Colon (tissue), 2 donors: ENCODE results near the gene PDZD7.

Experiments used
- FAIRE-seq: peaks from 2 replicates; lab custom pipeline; 2012; peaks lifted over from hg19 to GRCh38; lab: Jason Lieb, UNC
- donor health status: control.
- donor health status: control.

The PDZD7 gene

DNA sequence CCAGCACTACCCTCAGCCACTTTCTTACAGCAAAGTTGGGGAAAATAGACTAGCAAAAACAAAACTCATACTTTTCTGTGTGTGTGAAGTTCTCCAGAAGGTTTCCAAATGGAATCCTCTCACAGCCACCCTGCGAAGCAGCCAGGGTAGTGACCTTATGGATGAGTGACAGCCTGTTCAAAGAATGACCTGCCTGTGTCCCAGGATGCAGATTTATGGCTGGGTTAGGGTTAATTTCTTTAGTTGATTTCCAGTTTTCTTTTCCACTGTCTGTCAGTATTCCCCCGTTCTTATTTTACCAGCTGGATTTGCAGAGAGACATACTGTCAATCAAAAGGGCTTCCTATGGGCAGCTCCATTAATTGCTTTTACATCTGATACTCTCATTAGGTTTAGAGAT is 64.0 kb downstream of the PDZD7 start:
- no peak for FAIRE-seq

DNA sequence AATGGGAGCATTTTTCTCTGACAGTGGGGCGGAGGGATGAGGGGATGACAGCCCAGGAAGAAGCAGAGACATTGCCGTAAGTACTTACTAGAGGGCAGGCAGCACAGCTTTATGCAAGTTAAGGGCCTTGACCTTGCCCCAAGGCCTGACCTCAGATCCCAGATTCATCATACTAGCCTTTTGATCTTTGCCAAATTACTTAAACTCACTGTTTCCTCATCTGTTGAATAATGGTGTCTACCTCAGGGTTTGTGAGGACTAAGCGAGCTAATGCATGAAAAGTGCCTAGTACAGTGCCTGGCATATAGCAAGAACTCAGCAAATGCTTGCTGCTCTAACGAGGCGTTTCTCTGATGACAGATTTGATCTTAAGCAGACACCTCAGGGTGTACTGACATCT is 65.1 kb downstream of the PDZD7 start:
- no peak for FAIRE-seq

DNA sequence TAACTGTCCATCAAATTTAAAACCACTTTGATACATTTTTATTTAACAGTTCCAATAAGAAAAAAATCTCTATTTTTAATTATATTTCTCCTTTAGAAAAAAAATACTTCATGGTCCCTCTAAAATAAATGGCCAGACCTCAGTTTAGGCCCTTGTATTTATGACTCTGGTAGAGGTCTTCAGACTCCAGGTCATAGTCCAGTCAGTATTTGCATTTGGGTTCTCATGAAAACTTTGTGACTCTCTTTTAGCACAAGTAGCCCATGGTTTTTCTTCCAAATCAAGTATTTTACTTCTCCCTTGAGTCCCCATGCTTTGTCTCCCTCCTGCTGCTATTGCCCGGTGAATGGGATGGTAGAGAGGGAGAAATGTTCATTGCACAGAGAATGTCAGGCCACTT is 67.1 kb downstream of the PDZD7 start:
- no peak for FAIRE-seq

DNA sequence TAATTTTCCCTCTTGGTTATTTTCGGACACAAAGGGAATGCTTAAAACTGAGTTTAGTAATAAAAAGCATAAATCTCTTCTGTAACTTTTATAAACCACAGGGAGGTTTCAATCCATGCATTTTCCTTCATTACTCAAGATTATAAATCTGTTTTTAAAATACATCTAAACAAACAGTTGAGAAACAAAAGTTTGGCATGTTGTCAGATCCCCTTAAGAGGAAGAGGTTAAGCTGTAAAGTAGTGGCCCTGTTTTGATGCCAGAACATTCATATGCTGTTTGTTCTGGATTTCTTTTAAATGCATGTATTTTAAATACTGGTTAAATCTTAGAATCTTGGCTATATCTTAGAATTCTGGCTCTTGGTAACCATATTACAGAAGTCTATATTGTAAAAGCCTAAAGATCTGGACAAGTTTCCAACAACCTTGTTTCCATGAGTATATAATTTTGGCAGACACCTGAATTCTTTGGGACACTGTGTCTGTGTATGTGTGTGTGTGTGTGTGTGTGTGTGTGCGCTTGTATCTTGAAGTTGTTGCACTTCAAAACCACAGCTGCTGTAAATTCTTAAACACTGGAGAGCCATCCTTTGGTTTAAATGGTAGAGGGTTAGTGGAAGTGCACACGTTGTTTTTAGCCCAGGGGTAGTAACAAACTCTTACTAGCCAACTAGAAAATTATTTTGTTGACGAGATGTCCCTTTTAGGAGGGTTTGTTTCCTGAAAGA is 68.4 kb downstream of the PDZD7 start:
- FAIRE-seq, result no peak

DNA sequence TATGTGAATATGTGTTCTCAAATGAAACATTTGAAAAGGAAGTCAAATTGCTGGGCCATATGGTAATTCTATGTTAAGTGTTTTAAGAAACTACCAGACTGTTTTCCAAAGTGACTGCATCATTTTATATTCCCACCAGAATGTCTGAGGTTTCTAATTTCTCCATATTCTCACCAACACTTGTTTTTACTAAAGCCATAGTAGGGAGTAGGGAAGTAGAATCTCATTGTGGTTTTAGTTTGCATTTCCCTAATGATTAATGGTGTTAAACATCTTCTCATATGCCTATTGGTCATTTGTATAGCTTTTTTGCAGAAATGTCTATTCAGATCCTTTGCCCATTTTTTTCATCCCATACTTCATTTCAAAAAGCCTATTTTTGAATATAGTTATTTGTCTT is 70.7 kb downstream of the PDZD7 start:
- no peak for FAIRE-seq
